Measurements from ENCODE around the gene DOK6.
"Not testable (repeated sequence)": the region's sequence is repeated elsewhere in the genome, so short reads cannot be mapped to it uniquely, and the experiment has no call there.

The DOK6 gene

DNA sequence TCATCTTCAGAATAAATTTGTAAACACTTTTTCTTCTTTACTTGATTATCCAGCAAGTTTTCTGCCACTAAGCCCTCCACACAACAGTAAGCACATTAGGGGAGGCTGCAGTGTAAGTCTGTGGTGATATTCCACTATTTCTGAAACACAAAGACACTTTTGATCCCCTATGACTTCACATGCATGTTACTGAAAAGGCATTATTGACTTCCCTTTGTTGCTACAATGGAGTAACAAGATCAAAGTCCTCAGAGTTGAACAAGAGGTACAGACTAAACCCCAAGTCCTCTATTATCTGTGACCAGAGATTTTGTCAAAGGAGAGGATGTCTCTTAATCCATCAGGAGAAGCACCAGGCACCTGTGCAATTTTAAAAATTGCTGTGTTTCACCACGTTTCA lies 389.1 kb downstream of the DOK6 start:
- Mint-ChIP-seq H3K4me3 (no peak overlapping the region), H3K9me3 (peaks cover 17% of the 10 kb centered on the region), H3K27me3 (no peaks in the 10 kb centered on the region), H3K27ac (no peak overlapping the region), H3K36me3 (ENCODE audit: low read depth) (no peaks in the 10 kb centered on the region), H3K4me1 (ENCODE audit: low read depth) (no peaks in the 10 kb centered on the region)
- intact Hi-C loops (cut with micrococcal nuclease) = no loop called here

- intact Hi-C loops (cut with micrococcal nuclease) = no loop called here
- H3K27ac Mint-ChIP-seq = no peak overlapping the region
- no peaks in the 10 kb centered on the region for H3K27me3 Mint-ChIP-seq
Measured at GRCh38 chr18:69790649-69791048, 390.0 kb downstream of the DOK6 start.

DNA sequence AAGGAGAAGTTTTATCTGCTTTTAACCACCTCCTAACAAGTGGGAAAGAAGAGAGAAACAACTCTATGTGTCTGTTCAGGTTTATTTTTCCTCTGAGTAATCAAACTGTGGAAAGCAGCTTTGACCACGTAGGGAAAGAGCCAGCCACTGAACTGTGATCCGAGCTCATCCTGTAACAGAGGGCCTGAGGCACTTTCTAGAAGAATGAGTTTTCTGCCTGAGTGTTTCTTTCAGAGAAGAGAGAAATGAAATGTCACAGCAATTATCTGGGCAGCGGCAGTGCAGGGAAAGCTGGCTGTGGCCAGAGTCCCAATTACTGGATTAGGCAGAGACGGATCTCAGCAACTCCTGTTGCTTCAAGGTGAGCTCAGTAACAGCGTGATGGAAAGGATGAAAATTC lies 395.1 kb downstream of the DOK6 start:
- H3K36me3 Mint-ChIP-seq (ENCODE audit: low read depth) = no peaks in the 10 kb centered on the region
- H3K4me1 Mint-ChIP-seq (ENCODE audit: low read depth) = no peaks in the 10 kb centered on the region
- H3K9me3 Mint-ChIP-seq = peaks cover 17% of the 10 kb centered on the region
- no peaks in the 10 kb centered on the region for H3K27me3 Mint-ChIP-seq
- intact Hi-C loops (cut with micrococcal nuclease) = no loop called here
- no peak overlapping the region for H3K27ac Mint-ChIP-seq
- H3K4me3 Mint-ChIP-seq = no peak overlapping the region

More at GRCh38 chr18:69790649-69791048, 390.0 kb downstream of the DOK6 start:
- no peak overlapping the region for H3K4me3 Mint-ChIP-seq
- H3K4me1 Mint-ChIP-seq (ENCODE audit: low read depth) = no peaks in the 10 kb centered on the region
- H3K36me3 Mint-ChIP-seq (ENCODE audit: low read depth) = no peaks in the 10 kb centered on the region
- peaks cover 17% of the 10 kb centered on the region for H3K9me3 Mint-ChIP-seq

GRCh38 chr18:69804776-69805501 lies 404.3 kb downstream of the DOK6 start:
- Mint-ChIP-seq H3K9me3 (no peaks in the 10 kb centered on the region), H3K27ac (no peak overlapping the region), H3K4me1 (ENCODE audit: low read depth) (no peaks in the 10 kb centered on the region), H3K27me3 (no peaks in the 10 kb centered on the region), H3K36me3 (ENCODE audit: low read depth) (no peaks in the 10 kb centered on the region), H3K4me3 (no peak overlapping the region)
- intact Hi-C loops (cut with micrococcal nuclease) = no loop called here

DNA sequence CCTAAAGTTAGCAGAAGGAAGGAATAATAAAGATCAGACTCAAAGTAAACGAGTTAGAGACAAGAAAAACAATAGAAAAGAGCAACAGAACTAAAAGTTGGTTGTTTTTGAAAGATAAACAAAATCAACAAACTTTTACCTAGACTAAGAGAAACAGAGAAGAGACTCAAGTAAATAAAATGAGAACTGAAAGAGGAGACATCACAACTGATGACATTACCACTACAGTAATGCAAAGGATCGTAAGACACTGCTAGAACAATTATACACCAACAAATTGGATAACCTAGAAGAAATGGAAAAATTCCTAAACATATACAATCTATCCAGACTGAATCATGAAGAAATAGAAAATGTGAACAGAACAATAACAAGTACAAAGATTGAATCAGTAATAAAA lies 407.7 kb downstream of the DOK6 start:
- intact Hi-C loops (cut with micrococcal nuclease) = no loop called here
- Mint-ChIP-seq H3K27me3 (no peaks in the 10 kb centered on the region), H3K4me1 (ENCODE audit: low read depth) (no peaks in the 10 kb centered on the region), H3K9me3 (no peaks in the 10 kb centered on the region), H3K36me3 (ENCODE audit: low read depth) (no peaks in the 10 kb centered on the region), H3K4me3 (no peak overlapping the region), H3K27ac (no peak overlapping the region)

- no peak overlapping the region for H3K4me3 Mint-ChIP-seq
- no peak overlapping the region for H3K27ac Mint-ChIP-seq
- H3K27me3 Mint-ChIP-seq = no peaks in the 10 kb centered on the region
- H3K4me1 Mint-ChIP-seq (ENCODE audit: low read depth) = no peaks in the 10 kb centered on the region
- intact Hi-C loops (cut with micrococcal nuclease) = no loop called here
- no peaks in the 10 kb centered on the region for H3K36me3 Mint-ChIP-seq (ENCODE audit: low read depth)
- peaks cover 8% of the 10 kb centered on the region for H3K9me3 Mint-ChIP-seq
Measured at GRCh38 chr18:69813559-69813958, 412.9 kb downstream of the DOK6 start.

DNA sequence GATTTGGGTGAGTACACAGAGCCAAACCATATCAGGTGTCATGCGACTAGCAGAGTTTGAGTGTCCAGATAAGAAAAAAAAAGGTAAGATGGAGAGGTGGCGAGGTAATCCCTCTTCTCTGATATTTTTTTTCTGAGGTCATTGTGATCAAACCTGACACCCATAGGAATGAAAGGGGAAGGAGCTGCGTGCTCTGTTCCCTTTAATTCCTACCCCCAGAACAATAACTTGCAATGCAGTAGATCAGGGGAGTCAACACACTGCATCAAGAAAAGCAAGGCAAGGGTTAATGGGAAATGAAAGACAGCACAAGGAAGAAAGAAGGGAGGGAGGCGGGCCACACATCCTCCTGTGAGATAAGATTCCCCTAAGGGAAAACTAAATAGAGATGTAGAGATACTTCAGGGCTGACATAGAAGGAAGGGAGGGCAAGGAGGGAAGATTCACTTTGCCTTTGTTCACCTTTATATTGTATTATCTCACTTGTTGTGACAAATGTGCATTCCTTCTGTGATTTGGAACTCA lies 414.2 kb downstream of the DOK6 start:
- intact Hi-C loops (cut with micrococcal nuclease) = no loop called here
- Mint-ChIP-seq H3K36me3 (ENCODE audit: low read depth) (no peaks in the 10 kb centered on the region), H3K27me3 (no peaks in the 10 kb centered on the region), H3K4me3 (no peak overlapping the region), H3K4me1 (ENCODE audit: low read depth) (no peaks in the 10 kb centered on the region), H3K27ac (no peak overlapping the region), H3K9me3 (peaks cover 8% of the 10 kb centered on the region)

- no peaks in the 10 kb centered on the region for H3K4me1 Mint-ChIP-seq (ENCODE audit: low read depth)
- H3K36me3 Mint-ChIP-seq (ENCODE audit: low read depth) = no peaks in the 10 kb centered on the region
- H3K27ac Mint-ChIP-seq = no peak overlapping the region
- peaks cover 8% of the 10 kb centered on the region for H3K9me3 Mint-ChIP-seq
- no peak overlapping the region for H3K4me3 Mint-ChIP-seq
- H3K27me3 Mint-ChIP-seq = no peaks in the 10 kb centered on the region
- intact Hi-C loops (cut with micrococcal nuclease) = no loop called here
Measured at GRCh38 chr18:69817335-69817940, 416.8 kb downstream of the DOK6 start.

- intact Hi-C loops (cut with micrococcal nuclease) = no loop called here
- H3K9me3 Mint-ChIP-seq = peaks cover 5% of the 10 kb centered on the region
- no peaks in the 10 kb centered on the region for H3K36me3 Mint-ChIP-seq (ENCODE audit: low read depth)
- no peak overlapping the region for H3K27ac Mint-ChIP-seq
- H3K27me3 Mint-ChIP-seq = no peaks in the 10 kb centered on the region
- H3K4me3 Mint-ChIP-seq = no peak overlapping the region
- H3K4me1 Mint-ChIP-seq (ENCODE audit: low read depth) = no peaks in the 10 kb centered on the region
Measured at GRCh38 chr18:69819460-69819859, 418.8 kb downstream of the DOK6 start.

- Mint-ChIP-seq H3K27me3 (no peaks in the 10 kb centered on the region), H3K4me1 (ENCODE audit: low read depth) (no peaks in the 10 kb centered on the region), H3K9me3 (no peaks in the 10 kb centered on the region), H3K4me3 (no peak overlapping the region), H3K36me3 (ENCODE audit: low read depth) (no peaks in the 10 kb centered on the region), H3K27ac (no peak overlapping the region)
- intact Hi-C loops (cut with micrococcal nuclease) = no loop called here
Measured at GRCh38 chr18:69820538-69820937, 419.9 kb downstream of the DOK6 start.

- Mint-ChIP-seq H3K27me3 (no peaks in the 10 kb centered on the region), H3K27ac (no peak overlapping the region), H3K9me3 (no peaks in the 10 kb centered on the region), H3K4me1 (ENCODE audit: low read depth) (no peaks in the 10 kb centered on the region), H3K4me3 (no peak overlapping the region), H3K36me3 (ENCODE audit: low read depth) (no peaks in the 10 kb centered on the region)
- intact Hi-C loops (cut with micrococcal nuclease) = no loop called here
Measured at GRCh38 chr18:69830189-69830588, 429.5 kb downstream of the DOK6 start.

DNA sequence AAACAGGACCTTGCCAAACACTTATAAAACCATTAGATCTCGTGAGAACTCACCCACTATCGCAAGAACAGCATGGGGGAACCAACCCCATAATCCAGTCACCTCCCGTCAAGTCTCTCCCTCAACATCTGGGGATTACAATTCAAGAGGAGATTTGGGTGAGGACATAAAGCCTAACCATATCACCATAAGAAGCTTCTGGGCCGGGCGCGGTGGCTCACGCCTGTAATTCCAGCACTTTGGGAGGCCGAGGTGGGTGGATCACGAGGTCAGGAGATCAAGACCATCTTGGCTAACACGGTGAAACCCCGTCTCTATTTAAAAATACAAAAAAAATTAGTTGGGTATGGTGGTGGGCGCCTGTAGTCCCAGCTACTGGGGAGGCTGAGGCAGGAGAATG lies 434.3 kb downstream of the DOK6 start:
- H3K9me3 Mint-ChIP-seq; intact Hi-C loops (cut with micrococcal nuclease); H3K4me3 Mint-ChIP-seq; H3K4me1 Mint-ChIP-seq (ENCODE audit: low read depth); H3K27me3 Mint-ChIP-seq; H3K27ac Mint-ChIP-seq; H3K36me3 Mint-ChIP-seq (ENCODE audit: low read depth): not testable (repeated sequence)

DNA sequence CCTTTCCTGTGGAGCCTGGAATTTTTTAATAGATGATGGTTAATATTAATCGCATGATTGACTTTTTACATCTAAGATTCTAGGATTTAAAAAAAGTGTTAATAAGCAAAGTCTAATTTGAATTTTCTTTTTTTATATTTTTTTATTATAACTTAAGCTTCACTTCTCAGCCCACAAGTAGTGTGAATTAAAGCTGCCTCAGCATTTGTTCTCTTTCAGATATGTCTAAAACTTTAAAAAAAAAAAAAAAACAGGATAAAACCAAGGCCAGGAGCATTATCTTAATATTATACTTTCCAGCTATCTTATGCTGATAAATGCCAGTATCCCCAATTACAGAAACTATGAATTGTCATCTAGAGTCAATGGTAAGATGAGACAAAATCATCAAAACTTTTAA lies 437.3 kb downstream of the DOK6 start:
- Mint-ChIP-seq H3K36me3 (ENCODE audit: low read depth) (no peaks in the 10 kb centered on the region), H3K9me3 (peaks cover 6% of the 10 kb centered on the region), H3K4me3 (no peak overlapping the region), H3K27me3 (peaks cover 2% of the 10 kb centered on the region), H3K4me1 (ENCODE audit: low read depth) (no peaks in the 10 kb centered on the region), H3K27ac (no peak overlapping the region)
- intact Hi-C loops (cut with micrococcal nuclease) = no loop called here

DNA sequence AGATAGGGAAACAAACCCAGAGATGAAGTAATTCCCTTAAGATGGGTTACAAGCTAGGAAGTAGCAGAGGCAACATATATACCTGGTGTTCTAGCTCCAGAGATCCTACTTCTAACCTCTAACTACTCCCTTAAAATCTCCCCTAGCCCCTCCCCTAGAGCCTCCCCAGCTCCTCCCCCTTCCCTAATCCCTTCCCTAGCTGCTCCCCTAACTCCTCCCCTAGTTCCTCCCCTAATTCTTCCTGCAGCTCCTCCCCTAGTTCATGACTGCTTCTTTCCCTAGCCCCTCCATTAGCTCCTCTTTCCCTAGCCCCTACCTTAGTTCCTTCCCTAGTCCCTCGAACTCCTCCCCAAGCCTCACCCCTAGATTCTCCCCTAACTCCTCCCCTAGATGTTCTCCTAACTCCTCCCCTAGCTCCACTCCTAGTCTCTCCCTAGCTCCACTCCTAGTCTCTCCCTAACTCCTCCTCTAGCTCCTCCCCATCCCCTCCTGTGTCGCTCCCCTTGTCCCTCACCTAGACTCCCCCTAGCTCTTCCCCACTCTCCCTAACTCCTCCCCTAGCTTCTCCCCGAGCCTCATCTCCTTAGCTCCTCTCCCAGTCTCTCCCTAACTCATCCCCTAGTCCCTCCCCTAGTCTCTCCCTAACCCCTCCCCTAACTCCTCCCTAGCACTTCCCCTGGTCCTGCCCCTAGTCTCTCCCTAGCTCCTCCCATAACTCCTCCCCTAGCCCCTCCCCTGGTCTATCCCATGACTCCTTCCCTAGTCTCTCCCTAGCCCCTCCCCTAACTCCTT lies 438.1 kb downstream of the DOK6 start:
- H3K4me1 Mint-ChIP-seq (ENCODE audit: low read depth) = no peaks in the 10 kb centered on the region
- H3K36me3 Mint-ChIP-seq (ENCODE audit: low read depth) = no peaks in the 10 kb centered on the region
- intact Hi-C loops (cut with micrococcal nuclease) = no loop called here
- H3K4me3 Mint-ChIP-seq = no peak overlapping the region
- H3K27ac Mint-ChIP-seq = no peak overlapping the region
- peaks cover 6% of the 10 kb centered on the region for H3K9me3 Mint-ChIP-seq
- H3K27me3 Mint-ChIP-seq = peaks cover 2% of the 10 kb centered on the region
